ENCODE data around the gene SH3RF1. TPM values are rescaled to one million over a fixed set of nuclear protein-coding genes. Genes with fewer than 3 reads are reported as not detected.
A peak's percentile ranks its signal among the peaks of the same experiment; 100 is the strongest.

Gene SH3RF1
- total and polyA plus RNA-seq, 2 of the 8 experiments (the other 6 are each of a cell fraction or from before 2014, with no cell fraction given), result 6.9 to 15.1 TPM

DNA sequence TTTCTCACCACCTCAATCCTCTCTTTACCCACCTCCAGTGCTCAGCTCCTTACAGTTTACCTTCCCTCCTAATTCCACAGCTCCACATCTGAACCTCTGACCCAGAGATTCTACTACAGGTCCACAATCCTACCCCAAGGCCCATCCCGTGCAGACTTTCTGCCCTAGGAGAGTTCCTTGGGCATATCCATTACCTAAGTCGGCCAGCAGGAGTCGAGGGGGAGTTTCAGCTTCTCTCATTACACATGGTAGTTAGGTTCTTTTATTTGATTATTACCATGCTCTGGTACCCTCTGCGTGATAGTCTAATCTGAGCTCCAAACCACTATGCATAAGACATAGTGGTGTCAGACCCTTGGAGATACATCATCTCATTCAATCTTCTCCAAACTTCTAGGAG, 117.9 kb downstream of the SH3RF1 start:
- FAIRE-seq, result peak; percentile 45

More for the DNA sequence above, 117.9 kb downstream of the SH3RF1 start:
- no peak overlapping the region for H4K8ac ChIP-seq (ENCODE audit: extremely low read depth, insufficient read depth, low read length)
- no peak overlapping the region for H3K4me3 ChIP-seq (ENCODE audit: extremely low read depth in 1 of 4, insufficient read depth in 2 of 4, low read depth in 3 of 4, low read length in 4 of 4)
- H4K20me1 ChIP-seq (replicated peaks in 1 of 2; ENCODE audit: control insufficient read depth in 1 of 2, insufficient read depth in 2 of 2, low read length in 2 of 2), result no peaks in the 10 kb centered on the region
- no peak overlapping the region for H2BK20ac ChIP-seq (ENCODE audit: low read length)
- H2BK12ac ChIP-seq (ENCODE audit: low read depth, low read length), result no peak overlapping the region
- no peak for TF ChIP-seq NANOG (IDR thresholded peaks at IDR 0.05; ENCODE audit: insufficient read depth, low read depth, low read length, poor library complexity, severe bottlenecking)
- peak; percentile 32 to 54 for TF ChIP-seq RAD21 (IDR thresholded peaks at IDR 0.05 in 1 of 2, conservative IDR thresholded peaks at IDR 0.05 in 1 of 2; ENCODE audit: low read depth in 2 of 2, low read length in 2 of 2)
- TF ChIP-seq CTCF (IDR thresholded peaks at IDR 0.05; ENCODE audit: control extremely low read depth in 1 of 3, insufficient read depth in 1 of 3, low read depth in 1 of 3, low read length in 3 of 3), result peak; percentile 35 to 44 (median 38)
- no peak for DNase-seq (ENCODE audit: low read depth in 1 of 2, low spot score in 2 of 2)
- H3K79me1 ChIP-seq (ENCODE audit: low read depth, low read length), result no peaks in the 10 kb centered on the region
- H3K14ac ChIP-seq (ENCODE audit: insufficient read length), result no peak overlapping the region
- no peak overlapping the region for H2BK120ac ChIP-seq (replicated peaks; ENCODE audit: low read depth, low read length)
- no peak overlapping the region for H2BK15ac ChIP-seq (ENCODE audit: low read length)
- no peak overlapping the region for H2AK5ac ChIP-seq (ENCODE audit: low read depth, low read length)
- H3K23me2 ChIP-seq (ENCODE audit: low read depth, low read length), result no peaks in the 10 kb centered on the region
- H3K27me3 ChIP-seq (replicated peaks in 1 of 4; ENCODE audit: control insufficient read depth in 3 of 4, extremely low read depth in 1 of 4, insufficient read depth in 3 of 4, low read length in 3 of 4), result no peaks in the 10 kb centered on the region
- H3K18ac ChIP-seq (ENCODE audit: extremely low read depth, low read length), result no peak overlapping the region
- H2BK5ac ChIP-seq (ENCODE audit: low read depth, low read length), result no peak overlapping the region
- H3K36me3 ChIP-seq (ENCODE audit: control insufficient read depth in 2 of 4, insufficient read depth in 4 of 4, low read length in 3 of 4), result no peaks in the 10 kb centered on the region; a peak in 1 of 8 replicates
- H3K79me2 ChIP-seq (ENCODE audit: control insufficient read depth in 1 of 2, insufficient read depth in 2 of 2, low read length in 2 of 2), result no peaks in the 10 kb centered on the region
- H3K9ac ChIP-seq (replicated peaks in 1 of 4; ENCODE audit: extremely low read depth in 1 of 4, low read depth in 3 of 4, low read length in 3 of 4), result no peak overlapping the region
- no peak overlapping the region for H3K27ac ChIP-seq (ENCODE audit: low read depth, low read length)
- H3K4ac ChIP-seq (replicated peaks; ENCODE audit: insufficient read length, low read depth, low read length), result no peak overlapping the region
- H3K9me3 ChIP-seq (ENCODE audit: insufficient read depth in 2 of 2, low read depth in 1 of 2, low read length in 1 of 2), result no peaks in the 10 kb centered on the region
- no peak overlapping the region for H2AFZ ChIP-seq (ENCODE audit: low read length)
- WGBS, 2 experiments (ENCODE audit: extremely low coverage in 1 of 2, insufficient coverage in 1 of 2, insufficient read length in 1 of 2, insufficient replicate concordance in 2 of 2, low coverage in 1 of 2, low lambda C conversion rate in 2 of 2, missing lambda C conversion rate in 1 of 2), result 79% methylated on average over 4 of the region's 4 CpGs; no CpG with 5 or more reads in 1 of the 2 experiments
- H4K5ac ChIP-seq (ENCODE audit: insufficient read length, low read depth, low read length), result no peak overlapping the region
- H3K23ac ChIP-seq (ENCODE audit: insufficient read length), result no peak overlapping the region
- POLR2A ChIA-PET (ENCODE audit: partially characterized antibody), result interaction anchor here (0.6 to 1.0 kb wide), 2 partner anchors 74 to 332 kb away, joined by 3 to 4 read pairs; no protein-coding TSS in a partner anchor
- H3K56ac ChIP-seq (replicated peaks; ENCODE audit: insufficient read length, low read depth, low read length), result no peak overlapping the region
- H4K91ac ChIP-seq (replicated peaks; ENCODE audit: insufficient read length, low read length), result no peak overlapping the region
- CTCF ChIA-PET (ENCODE audit: partially characterized antibody), result interaction anchor here (0.6 to 3.8 kb wide), 32 partner anchors 9 to 335 kb away, joined by 3 to 17 read pairs (median 3); no protein-coding TSS in a partner anchor
- H3K4me1 ChIP-seq (replicated peaks in 1 of 4; ENCODE audit: control insufficient read depth in 3 of 4, insufficient read depth in 4 of 4, low read length in 3 of 4), result peaks cover 0 to 3% (median 0%) of the 10 kb centered on the region in 4 experiments; a peak in 1 of 7 replicates
- no peak overlapping the region for H3K4me2 ChIP-seq (ENCODE audit: insufficient read depth in 1 of 2, low read depth in 2 of 2, low read length in 2 of 2)
